Adrenal gland (tissue), 12 donors: ENCODE measurements around the gene TOX3. TPM values are rescaled to one million over a fixed set of nuclear protein-coding genes. Genes with fewer than 3 reads are reported as not detected.

Source experiments
- DNase-seq, 7 donors: peaks; one replicate each; pipeline ENCODE4 v3.0.0-alpha.2; 2019 to 2020
- H3K27ac ChIP-seq, 5 donors: fragments of 200-600 bp; sonication (generic) in 4 of 5; 1 replicate in 3 of 5; 2 replicates in 2 of 5; pipeline versions ENCODE4 v1.5.1 to v1.8.0; 2016 to 2020; ENCODE audit warnings: mild to moderate bottlenecking in 1 of 5
- H3K27me3 ChIP-seq: fragments of 200-600 bp; 2 replicates; pipeline ENCODE4 v1.8.0; 2021
- H3K36me3 ChIP-seq, 2 donors: fragments of 200-600 bp; replicated peaks in 1 of 2; 1 replicate in 1 of 2; 2 replicates in 1 of 2; pipeline versions ENCODE4 v1.5.1 to v1.8.0; 2018 to 2022
- H3K4me1 ChIP-seq, 2 donors: fragments of 200-600 bp; replicated peaks in 1 of 2; 1 replicate in 1 of 2; 2 replicates in 1 of 2; pipeline versions ENCODE4 v1.5.1 to v1.8.0; 2018 to 2021
- H3K4me3 ChIP-seq, 4 donors: fragments of 200-600 bp; sonication (generic) in 3 of 4; one replicate each; pipeline ENCODE4 v1.5.1; 2016 to 2018
- H3K9me3 ChIP-seq, 3 donors: fragments of 200-600 bp; sonication (generic) in 1 of 3; replicated peaks in 1 of 3; 1 replicate in 2 of 3; 2 replicates in 1 of 3; pipeline versions ENCODE4 v1.5.1 to v1.8.0; 2016 to 2021
- POLR2A ChIP-seq, 2 donors: fragments of 450-650 bp; IDR thresholded peaks; one replicate each; pipeline ENCODE4 v1.6.1; 2017; ENCODE audit warnings: antibody characterized with exemption in 2 of 2, mild to moderate bottlenecking in 2 of 2, moderate library complexity in 1 of 2
- WGBS, 4 donors: extraction: QIAGEN DNeasy Blood & Tissue Kit in 2 of 4; methylation state at CpG; one replicate each; pipeline versions ENCODE4 v1.1.5 to v1.1.7; 2013 to 2017; 5-methylcytosine and 5-hydroxymethylcytosine counted together
- intact Hi-C, 2 donors: fragments of 100-400 bp; cut with DNase I; formaldehyde crosslinking; loops; one replicate each; pipeline versions ENCODE4 v1.14.1 to v1.15.0; 2022 to 2023
- polyA plus RNA-seq, 3 donors: library from polyadenylated mRNA; stranded (reverse); fragments of 200-250 nt in 2 of 3; fragments of 350-450 nt in 1 of 3; fragmentation: Illumina TruSeq in 1 of 3; extraction: RNeasy Lipid Tissue Mini Kit (QIAGEN cat#74804) in 1 of 3; gene quantifications; one replicate each; pipeline ENCODE4 v1.2.3, GENCODE V29; 2013 to 2014
- total RNA-seq, 9 donors: library from RNA; depleted of rRNA in 4 of 9; stranded (reverse); fragments of >200 nt in 4 of 9; fragments of 120-200 nt in 1 of 9; fragmentation: NEBNext Ultra II Directional in 1 of 9; extraction: Animal tissue kit (Norgen Biotek cat#: 25700) in 1 of 9; gene quantifications; one replicate each; pipeline versions ENCODE4 v1.1.0 to v1.2.4, GENCODE V29; 2013 to 2023
- TF ChIP-seq, protein P1 (sequence below), 6 experiments: fragments of 450-650 bp in 4 of 6; fragments of 200-600 bp in 2 of 6; sonication (generic) in 1 of 6; IDR thresholded peaks; 1 replicate in 5 of 6; 2 replicates in 1 of 6; pipeline versions ENCODE4 v1.5.1 to v1.8.0; 2016 to 2021; ENCODE audit warnings: antibody characterized with exemption in 6 of 6, mild to moderate bottlenecking in 2 of 6, moderate library complexity in 1 of 6
- donor health status: healthy with polysubstance abuse.
- donor health status: Bipolar disorder and iron deficiency.
- donor health status: DM: yes; HTN: yes; CAD: no.
- donor health status: DM: no; HTN: no; CAD: no.
- donor health status: DM: no; HTN: no; CAD: no.
- donor health status: DM: yes; HTN: yes; CAD: no.

Gene TOX3
- total and polyA plus RNA-seq, 12 donors: 0.06 to 4.2 (median 1.2) TPM; not detected in 2

DNA sequence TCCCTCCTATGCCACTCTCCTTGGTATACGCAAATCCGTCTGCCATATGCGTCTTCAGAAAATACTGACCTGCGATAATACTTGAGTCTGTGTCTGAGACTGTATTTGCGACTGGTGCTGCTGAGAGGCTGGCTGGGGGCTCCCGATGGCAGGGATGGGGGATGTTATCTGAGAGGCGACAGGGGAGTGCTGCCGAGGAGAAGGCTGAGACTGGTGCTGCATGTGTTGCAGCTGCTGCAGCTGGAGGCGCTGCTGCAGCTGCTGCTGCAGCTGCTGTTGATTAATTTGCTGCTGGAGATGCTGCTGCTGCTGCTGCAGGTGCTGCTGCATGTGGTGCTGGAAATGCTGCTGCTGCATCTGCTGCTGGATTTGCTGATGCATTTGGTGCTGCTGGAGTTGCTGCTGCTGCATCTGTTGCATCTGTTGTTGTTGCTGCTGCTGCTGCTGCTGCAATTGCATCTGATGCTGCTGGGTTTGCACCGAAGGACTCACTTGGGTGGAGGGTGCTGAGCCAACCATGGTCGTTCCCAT is 107.7 kb downstream of the TOX3 start:
- Histone ChIP-seq H3K9me3 (no peaks in the 10 kb centered on the region), H3K27me3 (no peaks in the 10 kb centered on the region), H3K36me3 (no peaks in the 10 kb centered on the region), H3K4me1 (no peaks in the 10 kb centered on the region), H3K27ac (no peak overlapping the region), H3K4me3 (no peak overlapping the region)
- intact Hi-C loops: no loop called here
- DNase-seq: no peak
- WGBS, 4 donors: 76 to 87% (median 81%) methylated on average over 8 to 11 of the region's 11 CpGs
- no peak for TF ChIP-seq POLR2A (IDR thresholded peaks at IDR 0.05)
- TF ChIP-seq, protein P1, sequence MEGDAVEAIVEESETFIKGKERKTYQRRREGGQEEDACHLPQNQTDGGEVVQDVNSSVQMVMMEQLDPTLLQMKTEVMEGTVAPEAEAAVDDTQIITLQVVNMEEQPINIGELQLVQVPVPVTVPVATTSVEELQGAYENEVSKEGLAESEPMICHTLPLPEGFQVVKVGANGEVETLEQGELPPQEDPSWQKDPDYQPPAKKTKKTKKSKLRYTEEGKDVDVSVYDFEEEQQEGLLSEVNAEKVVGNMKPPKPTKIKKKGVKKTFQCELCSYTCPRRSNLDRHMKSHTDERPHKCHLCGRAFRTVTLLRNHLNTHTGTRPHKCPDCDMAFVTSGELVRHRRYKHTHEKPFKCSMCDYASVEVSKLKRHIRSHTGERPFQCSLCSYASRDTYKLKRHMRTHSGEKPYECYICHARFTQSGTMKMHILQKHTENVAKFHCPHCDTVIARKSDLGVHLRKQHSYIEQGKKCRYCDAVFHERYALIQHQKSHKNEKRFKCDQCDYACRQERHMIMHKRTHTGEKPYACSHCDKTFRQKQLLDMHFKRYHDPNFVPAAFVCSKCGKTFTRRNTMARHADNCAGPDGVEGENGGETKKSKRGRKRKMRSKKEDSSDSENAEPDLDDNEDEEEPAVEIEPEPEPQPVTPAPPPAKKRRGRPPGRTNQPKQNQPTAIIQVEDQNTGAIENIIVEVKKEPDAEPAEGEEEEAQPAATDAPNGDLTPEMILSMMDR (IDR thresholded peaks at IDR 0.05): no peak

DNA sequence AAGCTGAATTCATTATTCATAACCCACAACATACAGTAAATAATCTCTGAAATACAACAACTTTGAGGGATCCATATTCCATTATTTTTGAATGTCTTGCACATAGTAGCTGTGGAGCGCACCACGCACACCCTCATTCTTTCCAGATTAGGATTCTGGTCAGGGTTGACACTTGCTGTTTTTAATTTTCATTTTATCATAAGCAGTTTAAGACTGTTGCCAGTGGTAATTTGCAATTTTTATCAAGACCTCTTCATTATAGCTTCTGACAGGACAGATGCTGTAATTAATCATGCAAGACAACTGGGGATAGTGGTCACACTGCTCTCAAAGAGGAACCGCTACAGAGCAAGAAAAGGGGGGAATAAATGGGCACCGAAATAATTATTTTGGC is 109.7 kb downstream of the TOX3 start:
- no peak for DNase-seq
- Histone ChIP-seq H3K4me3 (no peak overlapping the region), H3K36me3 (no peaks in the 10 kb centered on the region), H3K27ac (no peak overlapping the region), H3K27me3 (no peaks in the 10 kb centered on the region), H3K4me1 (no peaks in the 10 kb centered on the region), H3K9me3 (no peaks in the 10 kb centered on the region)
- intact Hi-C loops: no loop called here
- WGBS, 4 donors: 79 to 89% (median 82%) methylated on average over 4 of the region's 4 CpGs
- TF ChIP-seq, protein P1 (IDR thresholded peaks at IDR 0.05): no peak
- no peak for TF ChIP-seq POLR2A (IDR thresholded peaks at IDR 0.05)

DNA sequence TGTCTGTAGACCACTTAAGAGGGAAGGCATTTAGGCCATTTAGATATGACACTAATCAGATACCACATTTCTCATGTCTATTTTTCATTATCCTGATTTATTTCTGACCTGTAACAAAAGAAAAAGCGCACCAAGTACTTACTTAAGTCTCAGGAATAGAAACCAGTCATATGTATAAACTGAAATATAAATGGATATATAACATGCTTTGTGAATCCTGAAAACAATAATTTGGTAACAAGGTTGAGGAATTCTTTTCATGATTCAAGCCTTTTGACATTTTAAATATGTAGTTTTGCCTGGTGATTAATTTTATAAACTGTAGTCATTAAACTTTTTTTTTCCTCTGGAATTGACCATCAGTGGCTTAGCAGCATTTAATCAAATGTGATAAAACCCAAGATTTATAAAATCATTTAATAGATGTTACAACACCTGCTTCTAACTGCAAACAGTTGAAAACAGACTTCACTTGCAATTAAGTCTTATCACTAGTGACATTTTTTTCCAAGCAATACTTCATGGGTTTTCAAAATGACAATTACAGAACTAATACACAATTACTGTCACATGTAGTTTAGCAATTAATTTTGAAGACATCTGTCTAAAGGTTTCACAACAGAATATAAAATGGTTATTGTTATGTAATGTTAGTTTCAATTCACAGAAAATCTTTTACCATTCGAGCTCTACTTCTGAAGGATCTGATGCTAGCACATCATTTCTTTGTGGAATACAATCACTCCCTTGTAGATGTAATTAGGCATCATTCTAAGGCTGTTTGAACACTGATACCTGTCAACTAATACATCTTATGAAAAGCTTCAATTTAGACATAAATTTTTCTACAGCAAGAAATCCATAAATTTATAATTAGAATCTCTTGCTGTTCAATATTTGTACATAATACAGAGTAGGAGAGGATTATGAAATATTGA is 110.3 kb downstream of the TOX3 start:
- Histone ChIP-seq H3K9me3 (no peaks in the 10 kb centered on the region), H3K4me1 (no peaks in the 10 kb centered on the region), H3K4me3 (no peak overlapping the region), H3K27me3 (no peaks in the 10 kb centered on the region), H3K27ac (no peak overlapping the region), H3K36me3 (no peaks in the 10 kb centered on the region)
- intact Hi-C loops: no loop called here
- WGBS, 4 donors: 62 to 68% (median 65%) methylated on average over 2 of the region's 2 CpGs
- no peak for DNase-seq
- no peak for TF ChIP-seq POLR2A (IDR thresholded peaks at IDR 0.05)
- TF ChIP-seq, protein P1 (IDR thresholded peaks at IDR 0.05): no peak

DNA sequence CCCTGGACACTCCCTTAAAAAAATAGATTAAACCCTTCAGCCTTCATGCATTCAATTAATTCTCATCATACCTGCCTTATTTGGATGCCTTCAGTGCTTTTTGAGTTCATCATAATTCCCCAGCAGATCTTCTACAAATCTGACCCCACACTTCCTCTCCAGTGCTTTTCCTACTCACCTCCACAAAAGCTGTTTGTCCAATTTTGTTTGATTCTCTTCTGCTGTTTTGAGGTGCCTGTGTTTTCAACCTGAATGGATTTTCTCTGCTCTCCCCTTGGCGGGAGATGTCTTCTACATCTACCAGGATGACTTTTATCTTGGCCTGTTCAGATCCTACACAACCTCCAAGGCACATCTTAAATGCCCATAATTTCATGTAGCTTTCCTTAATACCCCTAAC is 112.7 kb downstream of the TOX3 start:
- no peak for TF ChIP-seq POLR2A (IDR thresholded peaks at IDR 0.05)
- TF ChIP-seq, protein P1 (IDR thresholded peaks at IDR 0.05): no peak
- Histone ChIP-seq H3K9me3 (no peaks in the 10 kb centered on the region), H3K4me3 (no peak overlapping the region), H3K27ac (no peak overlapping the region), H3K36me3 (no peaks in the 10 kb centered on the region), H3K4me1 (no peaks in the 10 kb centered on the region), H3K27me3 (no peaks in the 10 kb centered on the region)
- intact Hi-C loops: no loop called here
- DNase-seq: no peak
- 76 to 80% (median 78%) methylated on average over 1 of the region's 1 CpG for WGBS, 4 donors
